Ishikawa (cell line): ENCODE measurements around the gene SPACDR.

Experiments used
- CEBPB ChIP-seq: IDR thresholded peaks from 2 replicates; pipeline ENCODE4 v1.6.1; 2012
- CREB1 ChIP-seq: IDR thresholded peaks from 2 replicates; pipeline ENCODE4 v1.6.1; 2012; ENCODE audit warnings: low read depth
- EP300 ChIP-seq: IDR thresholded peaks from 2 replicates; pipeline ENCODE4 v1.6.1; 2012; ENCODE audit warnings: borderline replicate concordance
- FOXM1 ChIP-seq: IDR thresholded peaks from 2 replicates; pipeline ENCODE4 v1.6.1; 2012; ENCODE audit warnings: low read depth, borderline replicate concordance
- MAX ChIP-seq: IDR thresholded peaks from 2 replicates; pipeline ENCODE4 v1.6.1; 2012
- NFIC ChIP-seq: IDR thresholded peaks from 2 replicates; pipeline ENCODE4 v1.6.1; 2012
- RAD21 ChIP-seq: IDR thresholded peaks from 2 replicates; pipeline ENCODE4 v1.6.1; 2012; ENCODE audit warnings: low read depth
- REST ChIP-seq: IDR thresholded peaks from 2 replicates; pipeline ENCODE4 v1.6.1; 2012; ENCODE audit warnings: low read depth, mild to moderate bottlenecking
- TAF1 ChIP-seq: IDR thresholded peaks from 2 replicates; pipeline ENCODE4 v1.6.1; 2012; ENCODE audit warnings: low read depth, mild to moderate bottlenecking
- TCF12 ChIP-seq: IDR thresholded peaks from 2 replicates; pipeline ENCODE4 v1.6.1; 2012; ENCODE audit warnings: low read depth
- ZBTB7A ChIP-seq: IDR thresholded peaks from 2 replicates; pipeline ENCODE4 v1.6.1; 2012; ENCODE audit warnings: low read depth

GRCh38 chr7:100466653-100467605, 2.9 kb upstream of the SPACDR start:
- TF ChIP-seq NFIC: no peak
- TF ChIP-seq TAF1: no peak
- TF ChIP-seq RAD21: no peak
- TF ChIP-seq TCF12: no peak
- no peak for TF ChIP-seq FOXM1
- no peak for TF ChIP-seq CEBPB
- no peak for TF ChIP-seq MAX
- TF ChIP-seq EP300: no peak
- TF ChIP-seq CREB1: no peak
- TF ChIP-seq REST: no peak
- no peak for TF ChIP-seq ZBTB7A
